HG03575 (cell line): Measurements from ENCODE around the gene ADGRG6.
"Not testable (repeated sequence)": the region's sequence is repeated elsewhere in the genome, so short reads cannot be mapped to it uniquely, and the experiment has no call there.

Experiments used
- ATAC-seq: cut with Tn5 transposase; IDR thresholded peaks from one replicate; pipeline ENCODE4 v1.9.1; 2021; ENCODE audit not compliant: unreplicated experiment, insufficient number of reproducible peaks, low FRiP score; ENCODE audit errors: extremely low read depth

The ADGRG6 gene

GRCh38 chr6:142301651-142302391, at the start of gene ADGRG6:
TSS of gene ADGRG6 (plus strand) at chr6:142302007. CDS start at chr6:142302330, 323 bp downstream.
- ATAC-seq, result no peak

GRCh38 chr6:142254513-142254912, 47.3 kb upstream of the ADGRG6 start:
- no peak for ATAC-seq

GRCh38 chr6:142255785-142256184, 46.0 kb upstream of the ADGRG6 start:
- no peak for ATAC-seq

DNA sequence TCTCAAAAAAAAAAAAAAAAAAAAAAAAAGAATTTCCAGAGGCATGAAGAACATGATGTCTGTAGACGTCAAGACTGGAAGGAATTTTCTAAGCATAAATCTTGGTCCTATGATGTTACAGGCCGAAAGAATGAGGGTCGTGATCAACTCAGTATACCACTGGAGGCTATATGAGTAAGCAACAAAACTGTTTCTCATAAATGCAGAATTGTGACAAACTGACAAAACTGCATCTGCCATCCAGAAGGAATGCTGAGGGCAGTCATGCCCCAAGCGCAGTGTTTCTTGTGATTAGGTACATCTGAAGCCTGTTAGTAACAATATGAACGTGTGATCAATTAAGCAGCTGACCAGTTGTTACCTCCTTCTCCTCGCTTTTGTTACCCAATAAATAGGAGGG, 43.5 kb upstream of the ADGRG6 start:
- no peak for ATAC-seq

- ATAC-seq, result no peak
Measured at GRCh38 chr6:142258757-142259156, 43.0 kb upstream of the ADGRG6 start.

DNA sequence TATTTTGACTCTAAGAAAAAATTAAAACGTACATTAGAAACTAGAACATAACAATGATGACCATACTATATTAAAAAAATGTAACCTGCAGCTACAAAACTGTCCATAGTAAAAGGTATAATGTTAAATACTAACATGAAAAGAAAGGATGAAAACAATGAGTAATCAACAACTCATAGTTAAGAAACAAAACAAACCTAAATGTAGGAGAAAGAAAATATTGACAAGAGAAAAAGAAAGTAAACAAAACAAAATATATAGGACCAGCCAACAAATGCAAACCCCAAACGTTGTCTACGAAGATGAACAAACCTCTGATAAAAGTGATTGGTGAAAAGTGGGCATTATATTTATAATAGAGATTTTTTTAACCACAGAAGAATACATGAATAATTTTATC, 41.1 kb upstream of the ADGRG6 start:
- no peak for ATAC-seq

GRCh38 chr6:142262231-142262630, 39.6 kb upstream of the ADGRG6 start:
- ATAC-seq, result no peak

DNA sequence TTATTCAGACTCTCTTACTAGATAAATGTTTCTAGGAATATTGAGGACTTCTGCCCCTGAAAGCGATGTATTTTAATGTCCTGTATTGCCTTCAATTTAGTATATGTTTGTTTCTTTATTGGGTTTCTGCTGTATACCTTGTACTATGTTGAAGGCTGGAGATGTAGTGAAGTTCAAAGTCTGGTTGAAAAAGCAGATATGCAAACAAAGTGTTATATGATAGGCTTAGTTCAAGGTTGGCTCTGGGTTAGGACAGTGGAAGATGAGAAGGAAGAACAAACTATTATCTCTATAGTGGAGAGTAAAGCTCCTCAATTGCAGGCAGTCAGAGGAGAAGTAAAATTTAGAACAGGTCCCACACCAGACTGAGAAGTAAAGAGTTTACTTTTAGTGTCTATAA, 36.3 kb upstream of the ADGRG6 start:
- ATAC-seq, result no peak

GRCh38 chr6:142266060-142266459, 35.7 kb upstream of the ADGRG6 start:
- no peak for ATAC-seq

DNA sequence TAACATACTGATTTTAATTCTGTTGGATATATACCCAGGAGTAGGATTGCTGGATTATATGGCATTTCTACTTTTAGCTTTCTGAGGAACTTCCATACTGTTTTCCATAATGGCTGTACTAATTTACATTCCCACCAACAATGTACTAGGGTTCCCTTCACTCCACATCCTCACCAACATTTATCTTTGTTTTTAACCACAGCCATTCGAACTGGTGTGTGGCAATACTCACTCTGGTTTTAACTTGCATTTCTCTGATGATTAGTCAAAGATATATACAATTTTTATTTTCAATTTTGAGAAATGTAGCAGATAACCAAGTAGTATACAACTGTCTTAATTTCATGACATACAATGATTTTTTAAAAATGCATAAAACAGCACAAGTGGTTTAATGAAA, 30.3 kb upstream of the ADGRG6 start:
- no peak for ATAC-seq

GRCh38 chr6:142274656-142275055, 27.2 kb upstream of the ADGRG6 start:
- ATAC-seq, result no peak

DNA sequence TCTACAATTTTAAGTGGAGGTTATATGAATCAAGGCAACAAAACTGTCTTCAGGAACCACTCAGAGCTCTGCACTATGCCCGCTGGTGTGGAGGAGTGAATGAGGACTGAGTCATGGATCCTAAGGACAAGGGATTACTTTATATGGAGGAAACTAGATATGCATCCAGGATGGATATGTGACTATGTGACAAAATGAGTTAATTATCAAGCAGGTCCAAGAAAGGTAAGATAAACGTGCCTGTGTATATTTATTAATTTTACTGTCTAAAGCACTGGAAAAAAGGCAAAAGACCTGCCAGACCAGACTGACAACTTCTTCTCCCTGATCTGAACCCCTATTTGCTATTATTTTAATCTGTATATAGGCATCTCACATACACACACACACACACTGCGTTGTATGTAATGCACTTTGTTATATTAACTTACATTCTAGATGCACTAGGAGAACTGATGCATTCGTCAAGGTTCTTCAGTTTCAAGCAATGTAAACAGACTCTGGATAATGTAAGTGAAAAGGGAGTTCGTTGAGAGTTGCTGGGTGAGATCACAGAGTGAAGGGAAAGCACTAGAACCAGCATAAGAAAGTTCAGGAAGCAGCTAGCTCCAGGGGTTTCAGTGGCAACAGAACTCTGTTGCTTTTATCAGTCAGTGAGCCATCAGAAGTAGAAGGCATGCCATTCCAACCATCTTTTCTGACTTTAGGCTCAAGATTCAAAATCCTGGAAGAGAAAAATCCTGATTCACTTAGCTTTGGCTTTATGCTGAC, 26.4 kb upstream of the ADGRG6 start:
- ATAC-seq, result no peak

DNA sequence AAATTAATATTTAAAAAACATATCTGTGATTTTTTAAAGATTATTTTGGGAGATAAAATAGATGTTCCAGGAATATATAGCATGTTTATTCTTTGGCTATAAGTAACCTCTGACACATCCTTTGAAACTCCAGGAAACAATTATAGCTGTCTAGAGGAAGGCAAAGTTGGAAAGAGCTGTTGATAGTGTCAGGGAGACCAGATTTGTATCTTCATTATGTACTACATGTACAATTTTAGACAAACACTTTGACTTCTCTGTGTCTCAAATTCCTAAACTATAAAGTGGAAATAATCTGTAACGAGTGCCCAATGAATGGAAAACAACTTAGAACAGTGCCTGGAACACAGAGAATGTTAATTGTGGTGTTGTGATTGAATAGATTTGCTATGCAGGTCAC, 25.6 kb upstream of the ADGRG6 start:
- no peak for ATAC-seq

DNA sequence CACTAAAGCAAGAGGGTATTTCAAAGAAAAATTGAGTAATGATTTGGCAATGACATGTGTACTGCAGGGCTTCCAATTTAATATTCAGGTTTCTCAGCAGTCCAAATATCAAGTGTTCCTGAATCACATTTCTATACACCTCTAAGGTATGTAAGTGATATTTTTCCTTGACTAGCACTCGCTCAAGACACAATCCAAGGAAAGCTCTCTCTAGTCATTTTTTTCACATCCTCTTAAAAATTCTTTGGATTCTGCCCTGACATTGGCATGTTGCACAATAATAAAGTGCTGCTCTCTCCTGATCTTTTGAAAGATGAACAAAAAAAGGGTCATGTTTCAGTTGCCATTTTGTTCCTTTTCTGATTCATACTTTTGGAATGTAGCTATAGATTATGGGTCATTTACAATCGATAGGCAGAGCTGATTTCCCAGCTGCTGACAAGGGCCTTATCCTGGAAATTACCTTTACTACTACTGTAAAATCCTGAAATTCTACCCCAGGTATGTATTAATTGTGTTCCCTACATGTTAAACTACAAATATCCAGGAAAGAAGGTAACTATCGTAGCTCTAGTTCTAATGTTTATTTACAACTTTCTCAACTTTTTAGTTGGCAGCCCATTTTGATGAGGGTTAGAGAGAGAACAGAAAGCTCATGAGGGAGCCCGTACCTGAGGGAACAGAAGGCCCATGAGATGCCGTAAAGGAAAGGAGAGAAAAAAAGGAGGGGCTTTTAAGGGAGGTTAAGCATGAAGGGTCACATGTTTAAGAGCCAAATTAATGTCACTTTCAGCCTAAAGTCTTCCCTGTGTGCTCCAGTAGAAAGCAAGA, 22.2 kb upstream of the ADGRG6 start:
- no peak for ATAC-seq

DNA sequence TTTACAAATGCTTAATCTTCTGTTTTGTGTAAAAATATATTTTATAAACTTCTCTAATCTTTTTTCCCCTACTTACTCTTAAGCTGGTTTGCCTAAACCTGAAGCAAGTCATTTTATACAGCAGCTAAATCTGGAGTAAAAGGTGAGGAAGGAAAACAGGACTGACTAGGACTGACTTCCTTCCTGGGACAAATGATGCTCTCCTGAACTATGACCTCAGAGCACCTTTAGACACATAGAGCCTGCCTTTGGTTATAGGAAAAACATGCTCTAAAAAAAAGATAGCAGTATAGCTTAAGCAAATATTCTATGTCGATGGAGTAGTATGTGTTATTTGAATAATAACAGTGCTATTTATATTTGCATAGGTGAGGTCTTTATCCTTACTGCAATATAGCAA, 21.5 kb upstream of the ADGRG6 start:
- ATAC-seq, result no peak

- no peak for ATAC-seq
Measured at GRCh38 chr6:142280927-142281326, 20.9 kb upstream of the ADGRG6 start.

GRCh38 chr6:142283138-142283537, 18.7 kb upstream of the ADGRG6 start:
- not testable (repeated sequence) for ATAC-seq

DNA sequence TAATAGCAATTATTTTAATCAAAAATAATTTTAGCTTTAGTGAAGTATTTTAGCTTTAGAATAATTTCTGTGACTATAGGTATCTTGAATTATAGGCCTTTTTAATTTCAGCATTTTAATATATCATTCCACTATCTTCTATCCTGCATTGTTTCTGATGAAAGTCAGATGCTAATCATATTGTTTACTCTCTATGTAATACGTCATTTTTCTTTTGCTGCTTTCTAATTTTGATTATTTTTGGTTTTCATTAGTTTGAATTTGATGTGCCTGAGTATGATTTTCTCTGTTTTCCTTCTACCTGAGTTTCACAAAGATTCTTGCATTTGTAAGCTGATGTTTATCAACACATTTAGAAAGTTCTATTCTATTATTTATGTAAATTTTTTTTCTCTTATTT, 17.4 kb upstream of the ADGRG6 start:
- ATAC-seq, result no peak

DNA sequence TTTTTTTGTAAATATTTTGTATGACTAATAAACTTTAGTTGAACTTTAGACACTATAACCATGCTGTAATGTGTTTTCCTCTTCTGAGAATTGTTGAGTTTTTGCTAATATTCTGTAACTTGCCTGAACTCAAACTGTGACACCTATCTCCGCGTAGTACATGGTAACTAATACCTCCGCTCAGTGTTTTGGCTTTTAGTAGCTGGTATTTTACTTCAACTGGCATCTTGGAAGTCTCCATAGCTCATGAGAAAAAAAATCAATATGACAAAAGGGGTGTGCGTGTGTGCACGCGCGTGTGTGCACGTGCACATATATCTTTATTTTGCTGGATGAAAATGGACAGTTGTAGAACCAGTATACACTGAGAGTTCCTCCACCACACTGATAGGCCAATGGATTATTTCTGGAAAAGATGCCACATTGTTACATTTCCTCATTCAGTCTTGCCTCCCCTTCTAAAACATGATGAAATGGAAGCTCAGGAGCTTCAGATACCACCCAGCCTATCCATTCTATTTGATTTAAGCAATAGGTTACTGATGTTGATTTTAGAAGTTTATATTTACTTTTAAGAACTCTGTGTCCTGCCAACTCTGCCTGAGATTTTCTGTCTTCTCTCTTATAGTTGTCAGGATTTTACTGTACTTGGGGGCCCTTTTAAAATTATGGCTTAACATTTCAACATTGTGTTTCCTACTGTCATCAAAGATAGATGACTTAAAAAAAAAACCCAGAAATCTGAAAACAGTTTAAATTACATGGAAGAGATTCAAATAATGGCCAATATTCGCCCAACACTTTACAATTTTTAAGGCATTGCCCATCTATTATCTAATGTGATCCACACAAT, 16.3 kb upstream of the ADGRG6 start:
- ATAC-seq, result no peak
